Coronary artery (tissue), 2 donors: ENCODE measurements around the gene WBP2.

Source experiments
- DNase-seq: peaks from one replicate; pipeline ENCODE4 v3.0.0-alpha.2; 2017; ENCODE audit warnings: low spot score
- H3K27ac ChIP-seq, 2 donors: fragments of 200-600 bp; sonication (generic); one replicate each; pipeline ENCODE4 v1.5.1; 2016 to 2019
- H3K4me3 ChIP-seq: fragments of 200-600 bp; sonication (generic); 2 replicates; pipeline ENCODE4 v1.5.1; 2016; ENCODE audit warnings: mild to moderate bottlenecking, moderate library complexity
- TF ChIP-seq, protein P1 (sequence below): fragments of 200-600 bp; sonication (generic); IDR thresholded peaks from one replicate; pipeline ENCODE4 v1.5.1; 2019; ENCODE audit warnings: antibody characterized with exemption

WBP2 gene

DNA sequence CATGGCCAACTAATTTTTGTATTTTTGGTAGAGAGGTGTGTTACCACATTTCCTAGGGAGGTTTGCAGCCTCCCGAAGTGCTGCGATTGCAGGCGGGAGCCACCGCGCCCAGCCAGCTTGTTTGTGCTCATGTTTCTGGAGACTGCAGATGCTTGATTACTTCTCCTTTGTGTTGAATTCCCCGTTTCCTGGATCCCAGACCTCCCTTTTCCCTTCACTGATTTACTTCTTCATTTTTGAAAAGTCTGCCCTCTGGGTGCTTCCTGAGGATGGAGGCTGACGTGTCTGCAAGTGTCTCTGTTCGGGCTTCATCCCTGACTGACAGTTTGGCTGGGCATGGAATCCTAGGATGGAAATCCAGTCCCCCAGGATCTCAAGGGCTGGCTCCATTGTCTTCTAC is 30.3 kb upstream of the WBP2 start:
- TF ChIP-seq, protein P1, sequence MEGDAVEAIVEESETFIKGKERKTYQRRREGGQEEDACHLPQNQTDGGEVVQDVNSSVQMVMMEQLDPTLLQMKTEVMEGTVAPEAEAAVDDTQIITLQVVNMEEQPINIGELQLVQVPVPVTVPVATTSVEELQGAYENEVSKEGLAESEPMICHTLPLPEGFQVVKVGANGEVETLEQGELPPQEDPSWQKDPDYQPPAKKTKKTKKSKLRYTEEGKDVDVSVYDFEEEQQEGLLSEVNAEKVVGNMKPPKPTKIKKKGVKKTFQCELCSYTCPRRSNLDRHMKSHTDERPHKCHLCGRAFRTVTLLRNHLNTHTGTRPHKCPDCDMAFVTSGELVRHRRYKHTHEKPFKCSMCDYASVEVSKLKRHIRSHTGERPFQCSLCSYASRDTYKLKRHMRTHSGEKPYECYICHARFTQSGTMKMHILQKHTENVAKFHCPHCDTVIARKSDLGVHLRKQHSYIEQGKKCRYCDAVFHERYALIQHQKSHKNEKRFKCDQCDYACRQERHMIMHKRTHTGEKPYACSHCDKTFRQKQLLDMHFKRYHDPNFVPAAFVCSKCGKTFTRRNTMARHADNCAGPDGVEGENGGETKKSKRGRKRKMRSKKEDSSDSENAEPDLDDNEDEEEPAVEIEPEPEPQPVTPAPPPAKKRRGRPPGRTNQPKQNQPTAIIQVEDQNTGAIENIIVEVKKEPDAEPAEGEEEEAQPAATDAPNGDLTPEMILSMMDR = no peak
- H3K27ac ChIP-seq = no peak overlapping the region
- no peak for DNase-seq
- H3K4me3 ChIP-seq = no peak overlapping the region

DNA sequence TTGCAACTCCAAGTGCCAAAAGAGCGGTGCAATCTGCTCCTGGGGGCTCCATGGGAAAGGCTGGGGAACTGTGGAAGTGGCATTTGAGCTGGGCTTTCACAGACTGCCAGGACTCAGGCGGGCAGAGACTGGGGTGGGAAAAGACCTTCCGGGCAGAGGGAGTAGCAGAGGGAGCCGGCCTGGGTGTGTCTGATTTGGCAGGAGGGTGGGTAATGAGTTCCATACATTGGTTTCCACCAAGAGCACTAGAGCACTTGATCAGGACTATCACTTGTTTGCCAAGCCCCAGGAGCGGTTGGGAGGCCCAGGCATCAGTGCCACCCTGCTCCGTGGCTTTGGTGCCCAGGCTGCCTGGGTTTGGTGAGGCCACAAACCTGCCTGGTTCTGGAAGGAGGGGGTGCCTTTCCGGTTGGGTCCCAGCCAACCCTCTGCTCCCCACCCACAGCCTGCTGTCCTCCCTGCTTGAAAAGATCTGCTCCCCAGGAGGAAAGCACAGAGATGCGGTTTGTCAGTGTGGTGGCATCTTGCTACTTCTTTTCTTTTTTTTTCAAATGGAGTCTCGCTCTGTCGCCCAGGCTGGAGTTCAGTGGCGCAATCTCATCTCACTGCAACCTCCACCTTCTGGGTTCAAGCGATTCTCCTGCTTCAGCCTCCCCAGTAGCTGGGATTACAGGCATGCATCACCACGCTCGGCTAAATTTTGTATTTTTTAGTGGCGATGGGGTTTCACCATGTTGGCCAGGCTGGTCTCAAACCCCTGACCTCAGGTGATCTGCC is 26.7 kb upstream of the WBP2 start:
- TF ChIP-seq, protein P1 = no peak
- Histone ChIP-seq H3K4me3 (no peak overlapping the region), H3K27ac (peak overlapping the region in 1 of 2 donors; percentile 5)
- no peak for DNase-seq

DNA sequence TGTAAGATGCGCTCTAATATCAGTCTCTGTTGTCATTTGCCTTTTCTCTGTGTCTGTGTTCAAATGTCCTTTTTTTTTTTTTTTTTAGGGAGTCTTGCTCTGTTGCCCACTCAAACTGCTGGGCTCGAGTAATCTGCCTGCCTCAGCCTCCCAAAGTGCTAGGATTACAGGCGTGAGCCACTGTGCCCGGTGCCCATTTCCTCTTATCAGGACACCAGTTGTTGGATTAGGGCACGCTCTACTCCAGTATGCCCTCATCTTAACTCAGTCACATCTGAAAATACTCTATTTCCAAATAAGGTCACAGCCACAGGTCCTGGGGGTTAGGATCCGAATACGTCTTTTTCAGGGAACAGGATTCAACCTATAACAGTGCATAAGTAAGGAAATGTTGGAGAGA is 25.1 kb upstream of the WBP2 start:
- Histone ChIP-seq H3K4me3 (no peak overlapping the region), H3K27ac (peak overlapping the region in 1 of 2 donors; percentile 4)
- TF ChIP-seq, protein P1 = no peak
- DNase-seq = no peak

DNA sequence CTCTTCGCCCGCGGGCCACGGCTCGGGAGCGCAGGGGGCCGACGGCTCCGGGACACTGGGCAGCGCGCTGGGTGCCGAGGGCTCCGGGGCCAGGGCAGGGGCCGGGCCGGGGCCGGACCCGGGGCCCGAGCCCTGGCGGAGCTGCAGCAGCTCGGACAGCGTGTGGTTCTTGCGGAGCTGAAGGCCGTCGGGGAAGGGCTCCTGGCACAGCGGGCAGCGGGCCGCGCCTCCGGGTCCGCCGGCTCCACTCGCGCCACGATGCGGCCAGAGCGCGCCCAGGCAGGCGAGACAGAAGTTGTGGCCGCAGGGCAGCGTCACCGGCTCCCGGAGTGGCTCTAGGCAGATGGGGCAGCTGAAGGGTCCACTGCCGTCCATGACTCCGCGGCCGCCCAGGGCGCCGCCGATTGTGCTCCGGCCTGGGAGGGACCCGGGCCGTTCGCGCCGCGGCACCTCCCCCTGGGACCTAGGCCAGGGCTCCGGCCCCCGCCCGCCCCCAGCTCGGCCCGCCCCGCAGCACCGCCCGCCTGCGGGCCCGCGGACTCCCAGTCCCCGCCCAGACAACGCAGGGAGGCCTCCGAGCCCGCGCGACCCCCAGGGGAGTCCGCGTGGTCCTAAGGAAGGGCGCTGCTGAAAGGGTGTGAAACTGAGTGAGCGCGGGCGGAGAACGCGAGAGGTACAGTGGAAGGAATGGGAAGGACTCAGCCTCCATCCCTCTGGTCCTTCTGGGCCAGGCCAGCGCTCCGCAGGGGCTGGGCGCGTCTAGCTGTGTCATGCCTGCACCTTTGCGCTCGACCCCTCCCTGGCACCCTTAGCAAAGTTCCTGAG is 23.3 kb upstream of the WBP2 start, which contains the start of gene TRIM47:
Gene TRIM47 (minus strand): TSS at position 408 of the 825 bp plus-strand sequence. CDS start 33 bp downstream, at position 375.
- DNase-seq = peak; percentile 92
- Histone ChIP-seq H3K4me3 (peak within 1 kb of the TSS; percentile 91), H3K27ac (peak within 1 kb of the TSS; percentile 96 to 97)
- TF ChIP-seq, protein P1 = no peak

DNA sequence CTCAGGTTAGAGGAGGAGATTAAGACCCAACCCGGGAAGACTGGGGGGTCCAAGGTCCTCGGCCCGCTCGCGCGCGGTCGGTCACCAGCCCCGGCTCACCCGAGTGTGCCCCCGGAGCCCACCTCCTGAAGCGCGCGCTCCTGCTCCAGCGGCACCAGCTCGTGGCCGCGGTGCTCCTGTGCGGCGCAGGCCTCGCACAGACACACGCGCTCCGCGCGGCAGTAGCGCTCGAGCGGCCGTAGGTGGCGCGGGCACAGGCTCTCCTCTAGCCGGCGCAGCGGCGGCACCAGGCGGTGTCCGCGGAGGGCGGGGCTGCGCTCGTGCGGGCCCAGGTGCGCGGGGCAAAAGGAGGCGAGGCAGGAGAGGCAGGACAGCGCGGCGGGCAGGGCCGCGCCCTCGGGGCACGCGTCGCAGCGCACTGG is 22.6 kb upstream of the WBP2 start:
- TF ChIP-seq, protein P1 = no peak
- H3K27ac ChIP-seq = peak overlapping the region; percentile 96 to 97
- DNase-seq = no peak
- H3K4me3 ChIP-seq = peak overlapping the region; percentile 91

DNA sequence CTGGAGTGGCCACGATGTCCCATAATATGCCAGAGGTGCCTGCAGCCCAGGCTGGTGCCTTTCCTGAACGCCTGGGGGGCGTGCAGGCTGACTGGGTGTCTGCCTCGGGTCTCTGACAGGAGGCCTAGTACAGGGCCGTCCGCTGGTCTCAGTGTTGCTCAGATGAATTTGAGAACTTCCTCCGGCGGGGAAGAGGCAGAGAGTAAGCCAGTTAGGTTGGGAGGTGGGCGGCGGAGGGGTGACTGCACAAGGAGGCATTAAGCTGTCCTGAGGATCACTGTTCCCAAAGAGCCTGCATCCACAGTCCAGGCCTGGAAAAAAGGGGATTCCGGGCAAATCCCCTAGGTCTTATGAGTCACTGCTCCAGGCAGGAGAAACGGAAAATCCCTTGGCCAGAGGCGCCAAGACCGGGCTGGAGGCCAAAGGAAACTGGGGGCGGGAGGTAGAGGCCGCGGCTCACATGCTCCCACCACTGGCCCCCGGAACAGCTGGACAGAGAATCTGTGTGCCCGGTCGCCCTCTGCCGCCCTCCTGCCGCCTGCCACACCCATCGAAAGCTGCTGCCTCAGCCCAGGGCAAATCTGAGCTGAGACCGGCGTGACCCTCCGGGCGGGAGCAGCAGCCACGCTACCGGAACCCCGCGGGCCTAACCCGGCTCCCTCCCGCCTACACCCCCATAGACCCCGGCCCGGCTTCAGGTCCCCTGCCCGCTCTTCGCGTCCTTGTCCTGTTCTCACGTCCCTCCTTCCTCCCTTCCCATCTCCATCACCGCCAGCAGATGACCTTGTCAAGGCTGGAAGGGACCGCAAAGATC is 22.0 kb upstream of the WBP2 start:
- H3K4me3 ChIP-seq = peak overlapping the region; percentile 91
- TF ChIP-seq, protein P1 = no peak
- peak; percentile 98 for DNase-seq
- peak overlapping the region; percentile 96 to 97 for H3K27ac ChIP-seq
